Measurements from ENCODE around the gene FBXO31.
"Not testable (repeated sequence)": the region's sequence is repeated elsewhere in the genome, so short reads cannot be mapped to it uniquely, and the experiment has no call there.

DNA sequence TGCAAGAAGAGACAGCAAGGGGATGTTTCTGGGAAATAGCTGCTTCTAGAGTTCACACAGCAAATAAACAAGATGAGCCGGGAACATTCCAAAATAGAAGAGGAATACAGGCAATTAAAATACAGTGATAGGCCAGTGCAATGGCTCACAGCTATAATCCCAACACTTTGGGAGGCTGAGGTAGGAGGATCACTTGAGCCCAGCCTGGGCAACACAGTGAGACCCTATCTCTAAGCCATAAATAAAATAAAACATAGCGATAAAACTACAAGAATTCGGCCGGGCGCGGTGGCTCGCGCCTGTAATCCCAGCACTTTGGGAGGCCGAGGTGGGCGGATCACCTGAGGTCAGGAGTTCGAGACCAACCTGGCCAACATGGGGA, 43.9 kb downstream of the FBXO31 start:
- TF ChIP-seq, protein P1, sequence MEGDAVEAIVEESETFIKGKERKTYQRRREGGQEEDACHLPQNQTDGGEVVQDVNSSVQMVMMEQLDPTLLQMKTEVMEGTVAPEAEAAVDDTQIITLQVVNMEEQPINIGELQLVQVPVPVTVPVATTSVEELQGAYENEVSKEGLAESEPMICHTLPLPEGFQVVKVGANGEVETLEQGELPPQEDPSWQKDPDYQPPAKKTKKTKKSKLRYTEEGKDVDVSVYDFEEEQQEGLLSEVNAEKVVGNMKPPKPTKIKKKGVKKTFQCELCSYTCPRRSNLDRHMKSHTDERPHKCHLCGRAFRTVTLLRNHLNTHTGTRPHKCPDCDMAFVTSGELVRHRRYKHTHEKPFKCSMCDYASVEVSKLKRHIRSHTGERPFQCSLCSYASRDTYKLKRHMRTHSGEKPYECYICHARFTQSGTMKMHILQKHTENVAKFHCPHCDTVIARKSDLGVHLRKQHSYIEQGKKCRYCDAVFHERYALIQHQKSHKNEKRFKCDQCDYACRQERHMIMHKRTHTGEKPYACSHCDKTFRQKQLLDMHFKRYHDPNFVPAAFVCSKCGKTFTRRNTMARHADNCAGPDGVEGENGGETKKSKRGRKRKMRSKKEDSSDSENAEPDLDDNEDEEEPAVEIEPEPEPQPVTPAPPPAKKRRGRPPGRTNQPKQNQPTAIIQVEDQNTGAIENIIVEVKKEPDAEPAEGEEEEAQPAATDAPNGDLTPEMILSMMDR (IDR thresholded peaks at IDR 0.05): not testable (repeated sequence)
- not testable (repeated sequence) for TF ChIP-seq POLR2A, EP300 (IDR thresholded peaks at IDR 0.05)
